Activated effector memory CD4-positive, alpha-beta T cell treated with Interleukin-2 at 50 U/mL for 16 hours (primary cell): ENCODE measurements around the gene DPP8.

Source experiments
- DNase-seq: peaks from one replicate; pipeline ENCODE4 v3.0.0-alpha.2; 2020

Gene DPP8

DNA sequence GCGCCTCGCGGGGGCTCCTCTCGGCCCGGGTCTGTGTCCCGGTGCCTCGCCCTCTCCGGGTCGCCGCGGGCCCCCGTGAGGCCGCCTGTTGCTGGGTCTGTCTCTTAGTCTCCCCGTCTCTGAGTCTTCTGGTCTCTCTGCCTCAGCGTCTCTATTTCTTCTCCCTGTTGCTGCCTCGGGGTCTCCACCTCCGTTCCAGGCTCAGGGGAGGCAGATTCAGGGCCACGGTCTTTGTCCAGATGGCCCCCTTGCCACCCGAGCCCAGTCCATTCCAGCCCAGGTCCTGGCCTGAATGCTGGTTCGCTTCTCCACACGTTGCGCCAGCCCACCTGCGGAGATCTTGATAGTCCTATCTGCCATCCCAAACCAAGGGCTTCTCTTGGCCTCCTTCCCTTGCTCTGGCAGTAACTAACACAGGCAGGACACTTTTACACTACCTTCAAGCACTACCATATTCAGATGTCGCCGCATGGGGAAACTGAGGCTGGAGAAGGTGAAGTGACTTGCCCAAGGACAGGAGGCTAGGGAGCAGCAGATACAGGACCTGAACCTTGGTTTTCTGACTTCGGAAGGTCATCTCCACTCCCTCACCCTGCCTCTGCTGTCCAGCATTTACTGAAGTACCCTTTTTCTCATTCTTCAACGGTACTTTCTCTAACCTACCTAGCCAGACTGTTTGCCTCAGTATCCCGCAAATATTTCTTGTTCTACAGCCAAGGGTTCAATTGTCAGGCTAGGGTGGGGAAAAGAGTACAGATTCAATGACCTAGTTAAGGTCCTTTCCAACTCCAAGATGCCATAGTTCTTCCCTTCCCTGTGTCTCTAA, 94.1 kb downstream of the DPP8 start:
- no peak for DNase-seq

DNA sequence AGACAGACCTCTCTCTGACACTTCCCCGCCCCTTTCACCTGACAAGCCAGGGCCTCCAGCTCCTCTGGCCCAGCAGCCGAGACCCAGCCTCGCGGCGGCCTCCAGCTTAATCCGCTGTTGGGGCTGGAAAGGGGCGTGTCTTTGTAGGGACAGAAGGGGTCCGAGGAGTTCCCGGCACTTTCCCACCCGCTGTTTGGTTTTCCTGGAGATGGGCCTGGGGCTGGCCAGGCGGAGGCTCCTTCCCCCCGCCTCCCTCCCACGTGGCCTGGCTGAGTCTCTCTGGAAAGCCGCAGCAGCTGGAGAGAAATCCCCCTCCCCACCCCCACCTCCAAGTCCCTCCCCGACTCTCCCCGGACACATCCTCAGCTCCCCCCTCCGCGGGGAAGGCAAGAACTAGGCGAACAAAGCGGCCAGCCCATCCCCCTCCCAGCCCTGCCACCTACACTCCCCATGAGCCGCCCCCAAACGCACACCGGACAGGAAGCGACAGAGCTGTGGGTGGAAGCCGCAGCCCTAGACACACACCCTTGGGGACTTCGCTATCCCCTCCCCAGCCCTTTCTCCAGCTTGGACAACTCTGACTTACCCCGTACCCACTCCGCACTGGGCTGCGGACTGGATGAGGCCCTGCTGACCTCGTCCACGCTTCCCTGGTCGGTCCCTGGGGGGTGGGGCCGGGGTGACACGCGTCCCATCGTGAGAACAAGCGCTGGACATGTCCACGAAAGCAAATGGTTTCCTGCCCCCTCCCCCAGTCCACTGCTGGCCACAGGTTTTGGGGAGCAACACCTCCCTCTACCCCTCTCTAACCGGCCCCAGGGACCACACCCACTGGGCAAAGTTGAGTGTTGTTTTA, 95.9 kb downstream of the DPP8 start:
- no peak for DNase-seq

DNA sequence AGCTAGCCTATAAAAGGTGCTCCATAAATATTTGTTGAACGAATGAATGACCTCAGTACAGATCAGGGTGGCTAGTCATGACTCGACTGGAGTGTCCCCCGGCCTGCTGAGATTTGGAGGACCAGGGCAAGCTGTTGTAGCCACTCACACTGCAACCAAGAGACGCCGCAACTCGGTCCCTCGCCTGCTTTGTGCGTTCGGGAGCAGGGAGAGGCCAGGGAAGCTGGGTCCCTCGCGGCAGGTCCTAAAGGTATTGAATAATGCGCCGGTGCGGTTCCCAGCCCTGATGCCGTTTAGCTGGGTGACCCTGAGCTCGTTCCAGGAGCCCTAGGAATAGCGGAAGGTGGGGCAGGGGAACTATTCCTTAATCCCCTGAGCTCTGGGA, 96.5 kb downstream of the DPP8 start:
- DNase-seq: no peak

GRCh38 chr15:65418596-65418995, 98.9 kb downstream of the DPP8 start:
- DNase-seq: no peak

DNA sequence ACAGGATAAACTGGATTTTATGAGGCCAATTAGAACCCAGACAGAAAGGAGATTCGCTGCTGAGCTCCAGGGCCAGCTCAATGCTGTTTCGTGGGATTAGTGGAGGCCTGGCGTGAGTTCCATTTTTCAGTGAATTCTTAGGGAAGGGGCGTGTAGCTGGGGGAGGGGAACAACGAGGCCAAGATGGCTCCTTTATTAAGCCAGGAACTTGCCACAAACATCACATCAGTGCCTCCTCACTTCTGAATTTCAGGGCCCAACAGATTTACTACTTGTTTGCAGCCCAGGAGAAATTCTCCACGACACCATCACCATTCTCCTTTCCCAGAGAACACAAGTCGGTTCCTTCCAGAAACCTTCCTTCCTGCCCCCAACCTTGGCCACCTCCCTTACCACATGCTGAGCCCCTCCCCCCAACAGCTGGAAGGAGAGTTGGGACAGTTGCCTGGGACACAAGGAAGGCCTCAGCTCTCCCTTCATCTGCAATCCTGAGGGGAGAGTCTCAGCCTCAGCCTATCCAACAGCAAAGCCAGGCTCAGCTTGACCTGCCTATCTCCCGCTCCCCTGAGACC, 100.6 kb downstream of the DPP8 start:
- DNase-seq: no peak

DNA sequence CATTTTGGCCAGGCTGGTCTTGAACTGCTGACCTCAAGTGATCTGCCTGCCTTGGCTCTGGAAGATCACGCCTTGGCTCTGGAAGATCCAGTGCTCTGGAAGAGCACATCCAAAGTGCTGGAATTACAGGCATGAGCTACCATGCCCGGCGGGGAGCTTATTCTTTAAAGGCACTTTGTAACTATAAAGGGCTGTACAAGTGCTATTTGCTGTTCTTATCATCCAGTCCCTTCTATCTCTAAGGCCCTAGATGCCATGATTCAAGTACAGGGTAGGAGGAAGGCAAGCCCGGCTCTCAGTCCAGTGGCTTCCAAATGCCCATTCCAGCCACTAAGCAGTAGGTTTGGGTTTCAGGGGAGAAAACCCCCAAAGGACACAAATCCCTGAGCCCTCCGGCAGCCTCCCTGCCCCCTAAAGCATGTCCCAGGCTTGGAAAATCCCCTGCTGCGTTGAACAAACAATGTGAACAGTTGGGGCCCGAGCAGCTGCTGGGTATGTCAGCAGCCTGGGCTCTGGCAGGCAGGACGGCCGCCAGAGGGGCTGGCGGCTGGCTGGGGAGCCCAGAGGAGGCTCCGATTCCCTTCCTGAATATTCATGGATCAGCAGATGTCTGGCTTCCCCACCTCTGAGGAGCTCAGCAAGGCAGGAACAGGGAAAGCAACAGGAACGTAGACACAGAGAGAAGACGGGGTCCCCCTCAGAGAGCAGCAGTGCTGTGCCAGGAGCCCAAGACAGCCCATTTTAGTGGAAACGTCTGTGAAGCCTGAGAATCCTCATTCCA, 102.5 kb downstream of the DPP8 start:
- no peak for DNase-seq

- no peak for DNase-seq
These were observed 103.7 kb downstream of the DPP8 start for GRCh38 chr15:65413760-65414144.

DNA sequence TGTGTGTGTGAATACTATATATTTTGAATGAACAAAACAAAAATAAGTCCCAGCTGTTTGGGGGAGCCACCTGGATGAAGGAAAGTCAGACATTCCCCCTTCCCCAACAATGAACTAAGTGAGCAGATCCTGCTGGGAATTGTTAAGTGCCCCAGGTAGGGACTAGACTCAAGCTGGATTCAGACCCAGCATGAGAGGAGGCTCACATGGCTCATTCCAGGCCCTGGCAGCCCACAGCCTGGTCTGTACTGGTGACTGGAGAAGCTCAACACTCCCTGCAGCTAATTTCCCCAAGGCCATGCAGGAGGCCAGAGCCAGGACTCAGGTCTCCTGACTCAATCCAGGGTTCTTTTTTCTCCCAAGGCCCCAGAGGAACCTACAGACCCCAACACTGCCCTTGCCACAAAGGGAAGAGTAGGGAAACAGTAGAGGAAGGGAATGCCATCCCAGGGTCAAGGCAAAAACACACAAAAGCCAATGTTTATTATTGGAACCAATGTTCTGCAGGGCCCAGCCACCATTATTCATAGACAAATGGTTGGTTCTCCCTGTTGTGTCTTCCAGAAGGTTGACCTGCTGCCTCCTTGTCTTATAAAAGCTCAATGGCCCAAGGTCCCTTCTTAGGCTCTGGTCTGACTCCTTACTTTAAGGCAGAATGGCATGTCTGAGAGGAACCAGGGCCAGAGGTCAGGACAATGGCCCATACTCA, 104.3 kb downstream of the DPP8 start:
- DNase-seq: no peak

DNA sequence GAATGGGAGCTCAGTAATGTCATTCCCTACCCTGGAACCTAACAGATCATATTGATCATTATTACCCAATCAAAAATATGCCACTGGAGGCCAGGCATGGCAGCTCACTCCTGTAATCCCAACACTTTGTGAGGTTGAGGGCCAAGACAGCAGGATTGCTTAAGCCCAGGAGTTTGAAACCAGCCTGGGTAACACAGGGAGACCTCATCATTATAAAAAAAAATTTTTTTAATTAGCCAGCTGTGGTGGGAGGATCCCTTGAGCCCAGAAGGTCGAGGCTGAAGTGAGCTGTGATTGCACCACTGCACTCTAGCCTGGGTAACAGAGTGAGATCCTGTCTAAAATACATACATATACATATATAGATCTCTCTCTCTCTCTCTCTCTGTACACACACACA, 104.9 kb downstream of the DPP8 start:
- DNase-seq: no peak

DNA sequence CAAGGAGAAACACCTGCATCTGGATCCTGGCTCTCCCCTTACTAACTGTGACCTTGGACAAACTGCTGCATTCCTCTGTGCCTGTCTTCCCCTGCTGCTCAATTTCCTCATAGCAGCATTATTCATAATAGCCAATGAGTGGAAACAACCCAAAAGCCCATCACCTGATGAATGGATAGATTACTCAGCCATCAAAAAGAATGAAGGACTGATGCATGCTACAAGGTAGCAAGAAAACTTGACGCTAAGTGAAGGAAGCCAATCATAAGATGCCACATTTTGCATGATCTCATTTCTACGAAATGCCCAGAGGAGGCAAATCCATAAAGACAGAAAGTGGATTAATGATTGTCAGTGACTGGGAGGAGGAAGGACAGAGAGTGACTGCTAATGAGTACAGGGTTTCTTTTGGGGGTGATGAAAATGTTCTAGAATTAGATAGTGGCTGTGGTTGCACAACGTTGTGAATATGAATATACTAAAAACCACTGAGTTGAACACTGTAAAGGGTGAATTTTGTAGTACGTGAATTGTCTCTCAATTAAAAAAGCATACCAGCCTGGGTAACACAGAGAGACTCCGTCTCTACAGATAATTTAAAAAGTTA, 105.9 kb downstream of the DPP8 start:
- no peak for DNase-seq

GRCh38 chr15:65410972-65411371, 106.5 kb downstream of the DPP8 start:
- no peak for DNase-seq

DNA sequence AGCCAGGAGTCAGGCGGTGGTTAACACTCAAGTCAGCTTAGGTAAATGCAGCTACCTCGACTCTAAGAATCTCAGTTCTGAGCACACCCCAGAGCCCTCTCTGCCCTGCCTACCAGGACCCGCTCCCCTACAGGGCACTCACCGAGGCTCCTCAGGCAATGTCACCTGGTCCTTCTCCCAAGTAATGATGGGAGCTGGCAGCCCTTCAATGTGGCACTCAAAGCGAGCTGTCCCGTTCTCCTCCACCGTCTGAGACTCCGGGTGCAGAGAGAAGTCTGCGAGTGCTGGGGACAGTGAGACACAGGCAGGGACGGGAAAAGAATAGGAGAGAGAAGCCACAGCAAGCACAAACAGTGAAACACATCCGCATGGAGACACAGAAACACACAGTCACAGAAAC, 107.5 kb downstream of the DPP8 start:
- DNase-seq: no peak

DNA sequence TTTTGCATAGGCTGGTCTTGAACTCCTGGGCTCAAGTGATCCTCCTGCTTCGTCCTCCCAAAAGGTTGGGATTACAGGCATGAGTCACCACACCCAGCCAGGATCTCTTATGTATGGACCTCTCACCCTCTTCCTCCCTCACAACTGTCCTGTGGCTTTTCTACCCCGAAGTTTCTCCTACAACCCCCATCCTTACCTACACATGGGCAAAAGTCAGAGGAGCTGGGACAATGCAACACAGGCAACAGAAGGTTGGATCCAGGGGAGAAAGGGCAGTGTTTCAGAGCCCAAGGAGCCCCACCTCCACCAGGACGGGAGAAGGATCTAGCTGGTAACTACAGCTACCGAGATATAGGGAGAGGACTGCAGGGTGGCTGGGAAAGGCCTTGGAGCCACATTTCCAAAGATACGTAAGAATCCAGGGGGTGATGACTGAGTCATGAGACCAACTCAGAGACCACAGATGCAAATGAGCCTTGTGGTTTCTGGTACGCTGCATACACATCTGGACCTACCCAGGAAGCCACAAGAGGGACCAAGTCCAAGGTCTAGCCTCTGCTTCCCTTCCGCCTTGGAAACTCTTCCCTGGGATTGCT, 108.4 kb downstream of the DPP8 start:
- no peak for DNase-seq

GRCh38 chr15:65408324-65409035, 109.0 kb downstream of the DPP8 start:
- no peak for DNase-seq

- no peak for DNase-seq
These were observed 111.0 kb downstream of the DPP8 start for GRCh38 chr15:65406424-65407000.

- DNase-seq: no peak
These were observed 111.6 kb downstream of the DPP8 start for GRCh38 chr15:65405791-65406423.

- no peak for DNase-seq
These were observed 113.2 kb downstream of the DPP8 start for GRCh38 chr15:65404186-65404872.

DNA sequence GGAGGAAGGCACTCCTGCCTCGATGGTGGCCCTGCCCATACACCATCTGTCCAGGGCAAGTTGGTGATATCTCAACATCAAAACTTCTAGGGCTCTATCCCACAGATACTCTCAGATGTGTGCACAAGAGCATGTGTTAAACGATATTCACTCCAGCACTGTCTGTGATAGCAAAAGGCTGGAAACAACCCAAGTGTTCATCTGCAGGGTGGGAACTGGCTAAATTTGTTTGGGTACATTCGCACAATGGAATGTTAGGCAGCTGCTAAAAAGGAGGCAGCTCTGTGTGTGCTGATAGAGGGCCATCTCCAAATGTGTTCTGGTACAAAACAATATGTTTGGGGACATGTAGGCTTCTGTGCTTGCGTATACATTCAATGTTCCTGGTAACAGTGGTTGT, 114.5 kb downstream of the DPP8 start:
- no peak for DNase-seq

DNA sequence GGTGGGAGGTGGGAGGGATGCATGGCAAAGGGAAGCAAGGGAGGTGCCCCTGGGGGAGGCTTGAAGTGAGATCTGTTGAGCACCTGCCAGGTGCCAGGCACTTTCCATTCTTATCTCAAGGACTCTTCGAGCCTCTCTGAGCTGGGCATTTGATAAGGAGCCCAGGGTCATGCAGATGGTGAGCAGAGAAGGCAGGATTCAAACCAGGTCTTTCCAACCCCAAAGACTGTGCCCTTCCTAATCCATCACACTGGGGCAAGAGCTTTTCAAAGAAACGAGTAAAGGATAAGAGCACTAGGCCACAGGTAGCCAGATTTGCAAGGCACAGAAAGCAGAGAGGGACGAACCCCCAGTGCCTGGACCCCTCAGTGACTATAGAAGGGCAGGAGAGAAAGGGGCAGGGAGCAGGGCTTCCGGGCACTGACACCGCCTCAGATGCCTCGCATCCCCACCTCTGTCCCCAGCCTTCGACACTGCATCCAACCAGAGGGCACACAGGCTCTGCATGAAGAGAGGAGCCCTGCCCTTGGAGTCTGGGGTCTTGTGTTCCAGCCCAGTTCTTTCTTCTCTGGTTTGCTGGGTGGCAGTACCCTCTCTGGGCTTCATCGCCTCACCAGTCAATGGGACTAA, 115.8 kb downstream of the DPP8 start:
- DNase-seq: no peak
